AG04449 (cell line): ENCODE data around the gene TTC34.
"Not testable (repeated sequence)": the region's sequence is repeated elsewhere in the genome, so short reads cannot be mapped to it uniquely, and the experiment has no call there.

ENCODE experiments used
- CTCF ChIA-PET: fragments of 350-600 bp; formaldehyde crosslinking; extraction: SDS; loops from one replicate; lab custom pipeline; 2021; ENCODE audit warnings: antibody characterized with exemption; lab: Yijun Ruan, JAX
- POLR2A ChIA-PET: fragments of 400-600, 350-600 bp; formaldehyde crosslinking; extraction: SDS; loops from one replicate; lab custom pipeline; 2020; ENCODE audit warnings: antibody characterized with exemption, inconsistent platforms; lab: Yijun Ruan, JAX
- DNase-seq: peaks from one replicate; pipeline ENCODE4 v3.0.0-alpha.2; 2010; ENCODE audit warnings: low read depth, low spot score
- H3K4me3 ChIP-seq: 2 replicates; pipeline ENCODE4 v1.5.1; 2011; ENCODE audit warnings: low read depth, mild to moderate bottlenecking, control low read depth, low read length

TTC34 gene

GRCh38 chr1:2748626-2749025 lies 52.9 kb downstream of the TTC34 start:
- CTCF ChIA-PET, H3K4me3 ChIP-seq, DNase-seq, POLR2A ChIA-PET: not testable (repeated sequence)

- DNase-seq, H3K4me3 ChIP-seq, CTCF ChIA-PET, POLR2A ChIA-PET: not testable (repeated sequence)
Observed at GRCh38 chr1:2694796-2695195, 106.7 kb downstream of the TTC34 start.

DNA sequence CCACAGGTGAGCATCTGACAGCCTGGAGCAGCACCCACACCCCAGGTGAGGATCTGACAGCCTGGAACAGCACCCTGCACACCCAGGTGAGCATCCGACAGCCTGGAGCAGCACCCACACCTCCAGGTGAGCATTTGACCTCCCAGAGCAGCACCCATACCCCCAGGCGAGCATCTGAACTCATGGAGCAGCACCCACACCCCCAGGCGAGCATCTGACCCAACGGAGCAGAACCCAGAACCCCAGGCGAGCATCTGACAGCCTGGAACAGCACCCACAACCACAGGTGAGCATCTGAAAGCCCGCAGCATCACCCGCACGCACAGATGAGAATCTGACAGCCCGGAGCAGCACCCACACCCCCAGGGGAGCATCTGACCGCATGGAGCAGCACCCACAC lies 111.3 kb downstream of the TTC34 start:
- DNase-seq, POLR2A ChIA-PET, CTCF ChIA-PET, H3K4me3 ChIP-seq: not testable (repeated sequence)

- CTCF ChIA-PET, H3K4me3 ChIP-seq, DNase-seq, POLR2A ChIA-PET: not testable (repeated sequence)
Observed at GRCh38 chr1:2688336-2688665, 113.2 kb downstream of the TTC34 start.

DNA sequence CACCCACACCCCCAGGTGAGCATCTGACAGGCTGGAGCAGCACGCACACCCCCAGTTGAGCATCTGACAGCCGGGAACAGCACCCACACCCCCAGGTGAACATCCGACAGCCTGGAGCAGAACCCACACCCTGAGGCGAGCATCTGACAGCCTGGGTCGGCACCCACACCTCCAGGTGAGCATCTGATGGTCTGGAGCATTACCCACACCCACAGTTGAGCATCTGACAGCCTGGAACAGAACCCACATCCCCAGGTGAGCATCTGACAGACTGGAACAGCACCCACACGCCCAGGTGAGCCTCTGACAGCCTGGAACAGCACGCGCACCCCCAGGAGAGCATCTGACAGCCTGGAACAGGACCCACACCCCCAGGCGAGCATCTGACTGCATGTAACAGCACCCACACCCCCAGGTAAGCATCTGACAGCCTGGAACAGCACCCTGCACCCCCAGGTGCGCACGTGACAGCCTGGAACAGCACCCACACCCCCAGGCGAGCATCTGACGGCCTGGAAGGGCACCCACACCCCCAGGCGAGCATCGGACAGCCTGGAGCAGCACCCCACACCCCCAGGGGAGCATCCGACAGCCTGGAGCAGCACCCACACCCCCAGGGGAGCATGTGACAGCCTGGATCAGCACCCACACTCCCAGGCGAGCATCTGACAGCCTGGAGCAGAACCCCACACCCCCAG lies 113.7 kb downstream of the TTC34 start:
- POLR2A ChIA-PET, H3K4me3 ChIP-seq, DNase-seq, CTCF ChIA-PET: not testable (repeated sequence)

DNA sequence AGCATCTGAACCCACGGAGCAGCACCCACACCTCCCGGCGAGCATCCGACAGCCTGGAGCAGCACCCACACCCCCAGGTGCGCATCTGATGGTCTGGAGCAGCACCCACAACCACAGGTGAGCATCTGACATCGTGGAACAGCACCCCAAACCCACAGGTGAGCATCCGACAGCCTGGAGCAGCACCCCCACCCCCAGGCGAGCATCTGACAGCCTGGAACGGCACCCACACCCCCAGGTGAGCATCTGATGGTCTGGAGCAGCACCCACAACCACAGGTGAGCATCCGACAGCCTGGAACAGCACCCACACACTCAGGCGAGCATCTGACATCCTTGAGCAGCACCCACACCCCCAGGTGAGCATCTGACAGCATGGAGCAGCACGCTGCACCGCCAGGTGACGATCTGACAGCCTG lies 114.3 kb downstream of the TTC34 start:
- POLR2A ChIA-PET, DNase-seq, CTCF ChIA-PET: not testable (repeated sequence)

GRCh38 chr1:2686091-2686863 lies 115.2 kb downstream of the TTC34 start:
- DNase-seq, POLR2A ChIA-PET, H3K4me3 ChIP-seq, CTCF ChIA-PET: not testable (repeated sequence)

More for the DNA sequence above, 114.3 kb downstream of the TTC34 start:
- H3K4me3 ChIP-seq = not testable (repeated sequence)

DNA sequence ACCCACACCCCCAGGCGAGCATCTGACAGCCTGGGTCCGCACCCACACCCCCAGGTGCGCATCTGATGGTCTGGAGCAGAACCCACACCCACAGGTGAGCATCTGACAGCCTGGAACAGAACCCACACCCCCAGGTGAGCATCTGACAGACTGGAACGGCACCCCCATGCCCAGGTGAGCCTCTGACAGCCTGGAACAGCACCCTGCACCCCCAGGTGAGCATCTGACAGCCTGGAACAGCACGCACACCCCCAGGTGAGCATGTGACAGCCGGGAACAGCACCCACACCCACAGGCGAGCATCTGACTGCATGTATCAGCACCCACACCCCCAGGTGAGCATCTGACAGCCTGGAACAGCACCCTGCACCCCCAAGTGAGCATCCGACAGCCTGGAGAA lies 115.8 kb downstream of the TTC34 start:
- H3K4me3 ChIP-seq, DNase-seq, CTCF ChIA-PET, POLR2A ChIA-PET: not testable (repeated sequence)

DNA sequence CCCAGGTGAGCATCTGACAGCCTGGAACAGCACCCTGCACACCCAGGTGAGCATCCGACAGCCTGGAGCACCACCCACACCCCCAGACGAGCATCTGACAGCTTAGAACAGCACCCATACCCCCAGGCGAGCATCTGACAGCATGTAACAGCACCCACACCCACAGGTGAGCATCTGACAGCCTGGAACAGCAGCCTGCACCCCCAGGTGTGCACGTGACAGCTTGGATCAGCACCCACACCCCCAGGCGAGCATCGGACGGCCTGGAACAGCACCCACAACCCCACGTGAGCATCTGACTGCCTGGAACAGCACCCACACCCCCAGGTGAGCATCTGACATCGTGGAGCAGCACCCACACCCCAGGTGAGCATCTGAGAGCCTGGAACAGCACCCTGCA lies 116.6 kb downstream of the TTC34 start:
- H3K4me3 ChIP-seq, DNase-seq, CTCF ChIA-PET, POLR2A ChIA-PET: not testable (repeated sequence)

DNA sequence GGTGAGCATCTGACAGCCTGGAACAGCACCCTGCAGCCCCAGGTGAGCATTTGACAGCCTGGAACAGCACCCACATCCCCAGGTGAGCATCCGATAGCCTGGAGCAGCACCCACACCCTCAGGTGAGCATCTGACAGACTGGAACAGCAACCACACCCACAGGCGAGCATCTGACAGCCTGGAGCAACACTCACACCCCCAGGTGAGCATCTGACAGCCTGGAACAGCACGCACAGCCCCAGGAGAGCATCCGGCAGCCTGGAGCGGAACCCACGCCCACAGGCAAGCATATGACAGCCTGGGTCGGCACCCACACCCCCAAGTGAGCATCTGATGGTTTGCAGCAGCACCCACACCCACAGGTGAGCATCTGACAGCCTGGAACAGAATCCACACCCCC lies 117.5 kb downstream of the TTC34 start:
- CTCF ChIA-PET, H3K4me3 ChIP-seq, POLR2A ChIA-PET, DNase-seq: not testable (repeated sequence)

DNA sequence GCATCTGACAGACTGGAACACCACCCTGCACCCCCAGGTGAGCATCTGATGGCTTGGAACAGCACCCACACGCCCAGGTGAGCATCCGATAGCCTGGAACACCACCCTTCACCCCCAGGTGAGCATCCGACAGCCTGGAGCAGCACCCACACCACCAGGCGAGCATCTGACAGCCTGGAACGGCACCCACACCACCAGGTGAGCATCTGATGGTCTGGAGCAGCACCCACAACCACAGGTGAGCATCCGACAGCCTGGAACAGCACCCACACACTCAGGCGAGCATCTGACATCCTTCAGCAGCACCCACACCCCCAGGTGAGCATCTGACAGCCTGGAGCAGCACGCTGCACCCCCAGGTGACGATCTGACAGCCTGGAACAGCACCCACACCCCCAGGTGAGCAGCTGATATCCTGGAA lies 118.2 kb downstream of the TTC34 start:
- DNase-seq, H3K4me3 ChIP-seq, CTCF ChIA-PET, POLR2A ChIA-PET: not testable (repeated sequence)

DNA sequence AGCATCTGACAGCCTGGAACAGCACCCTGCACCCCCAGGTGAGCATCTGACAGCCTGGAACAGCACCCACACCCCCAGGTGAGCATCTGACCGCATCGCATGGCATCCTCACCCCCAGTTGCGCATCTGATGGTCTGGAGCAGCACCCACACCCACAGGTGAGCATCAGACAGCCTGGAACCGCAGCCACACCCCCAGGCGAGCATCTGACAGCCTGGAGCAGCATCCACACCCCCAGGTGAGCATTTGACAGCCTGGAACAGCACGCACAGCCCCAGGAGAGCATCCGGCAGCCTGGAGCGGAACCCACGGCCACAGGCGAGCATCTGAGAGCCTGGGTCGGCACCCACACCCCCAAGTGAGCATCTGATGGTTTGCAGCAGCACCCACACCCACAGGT lies 118.6 kb downstream of the TTC34 start:
- CTCF ChIA-PET, POLR2A ChIA-PET, DNase-seq: not testable (repeated sequence)

GRCh38 chr1:2676726-2677125 lies 124.8 kb downstream of the TTC34 start:
- CTCF ChIA-PET, POLR2A ChIA-PET: not testable (repeated sequence)

More for the DNA sequence above, 118.6 kb downstream of the TTC34 start:
- H3K4me3 ChIP-seq = not testable (repeated sequence)

GRCh38 chr1:2671656-2672055 lies 129.8 kb downstream of the TTC34 start:
- POLR2A ChIA-PET, CTCF ChIA-PET, H3K4me3 ChIP-seq, DNase-seq: not testable (repeated sequence)

More at GRCh38 chr1:2676726-2677125, 124.8 kb downstream of the TTC34 start:
- not testable (repeated sequence) for H3K4me3 ChIP-seq, DNase-seq

- CTCF ChIA-PET, H3K4me3 ChIP-seq, DNase-seq, POLR2A ChIA-PET: not testable (repeated sequence)
Observed at GRCh38 chr1:2659806-2660205, 141.7 kb downstream of the TTC34 start.

GRCh38 chr1:2657909-2658308 lies 143.6 kb downstream of the TTC34 start:
- H3K4me3 ChIP-seq, POLR2A ChIA-PET, CTCF ChIA-PET, DNase-seq: not testable (repeated sequence)

DNA sequence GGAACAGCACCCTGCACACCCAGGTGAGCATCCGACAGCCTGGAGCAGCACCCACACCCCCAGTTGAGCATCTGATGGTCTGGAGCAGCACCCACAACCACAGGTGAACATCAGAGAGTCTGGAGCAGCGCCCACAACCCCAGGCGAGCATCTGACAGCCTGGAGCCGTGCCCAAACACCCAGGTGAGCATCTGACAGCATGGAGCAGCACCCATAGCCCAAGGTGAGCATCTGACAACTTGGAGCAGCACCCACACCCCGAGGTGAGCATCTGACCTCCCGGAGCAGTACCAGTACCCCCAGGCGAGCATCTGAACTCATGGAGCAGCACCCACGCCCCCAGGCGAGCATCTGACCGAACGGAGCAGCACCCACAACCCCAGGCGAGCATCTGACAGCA lies 144.4 kb downstream of the TTC34 start:
- DNase-seq, H3K4me3 ChIP-seq, CTCF ChIA-PET, POLR2A ChIA-PET: not testable (repeated sequence)
